ENCODE data around the gene CSNK1A1.

Gene CSNK1A1

GRCh38 chr5:149447373-149448367 is 103.6 kb downstream of the CSNK1A1 start:
- TF ChIP-seq REST (IDR thresholded peaks at IDR 0.05; ENCODE audit: low read depth), result no peak
- no peak for TF ChIP-seq FOXM1 (IDR thresholded peaks at IDR 0.05; ENCODE audit: borderline replicate concordance, low read depth)
- TF ChIP-seq USF1 (IDR thresholded peaks at IDR 0.05), result peak; percentile 78
- TF ChIP-seq EP300 (IDR thresholded peaks at IDR 0.05; ENCODE audit: borderline replicate concordance), result no peak

GRCh38 chr5:149445739-149446369 is 105.4 kb downstream of the CSNK1A1 start:
- peak; percentile 67; the same call in 1 of the 2 replicates for TF ChIP-seq YY1 (IDR thresholded peaks at IDR 0.05; ENCODE audit: low read depth)
- peak; percentile 84 for TF ChIP-seq EP300 (IDR thresholded peaks at IDR 0.05; ENCODE audit: borderline replicate concordance)
- peak; percentile 72; the same call in 1 of the 2 replicates for TF ChIP-seq NFIC (IDR thresholded peaks at IDR 0.05)
- peak; percentile 72 for TF ChIP-seq TEAD4 (IDR thresholded peaks at IDR 0.05)
- no peak for TF ChIP-seq ZBTB7A (IDR thresholded peaks at IDR 0.05; ENCODE audit: low read depth)
- no peak for TF ChIP-seq REST (IDR thresholded peaks at IDR 0.05; ENCODE audit: low read depth)
- peak; percentile 62 for TF ChIP-seq MAX (IDR thresholded peaks at IDR 0.05)
- peak; percentile 83 for TF ChIP-seq TCF12 (IDR thresholded peaks at IDR 0.05; ENCODE audit: low read depth)
- TF ChIP-seq EGR1 (IDR thresholded peaks at IDR 0.05), result no peak
- no peak for TF ChIP-seq RAD21 (IDR thresholded peaks at IDR 0.05; ENCODE audit: low read depth)

GRCh38 chr5:149445343-149445738 is 105.9 kb downstream of the CSNK1A1 start:
- TF ChIP-seq CREB1 (IDR thresholded peaks at IDR 0.05; ENCODE audit: low read depth), result no peak
- no peak for TF ChIP-seq TEAD4 (IDR thresholded peaks at IDR 0.05)
- TF ChIP-seq CEBPB (IDR thresholded peaks at IDR 0.05), result no peak
- no peak for TF ChIP-seq ZBTB7A (IDR thresholded peaks at IDR 0.05; ENCODE audit: low read depth)
- no peak for TF ChIP-seq NFIC (IDR thresholded peaks at IDR 0.05)
- TF ChIP-seq REST (IDR thresholded peaks at IDR 0.05; ENCODE audit: low read depth), result no peak
- no peak for TF ChIP-seq YY1 (IDR thresholded peaks at IDR 0.05; ENCODE audit: low read depth)
- no peak for TF ChIP-seq TCF12 (IDR thresholded peaks at IDR 0.05; ENCODE audit: low read depth)
- no peak for TF ChIP-seq EGR1 (IDR thresholded peaks at IDR 0.05)

GRCh38 chr5:149443210-149443609 is 108.0 kb downstream of the CSNK1A1 start:
- TF ChIP-seq NFIC (IDR thresholded peaks at IDR 0.05) (no peak), TEAD4 (IDR thresholded peaks at IDR 0.05) (no peak), REST (IDR thresholded peaks at IDR 0.05; ENCODE audit: low read depth) (no peak), TAF1 (IDR thresholded peaks at IDR 0.05; ENCODE audit: low read depth) (no peak), CEBPB (IDR thresholded peaks at IDR 0.05) (no peak), RAD21 (IDR thresholded peaks at IDR 0.05; ENCODE audit: low read depth) (no peak), USF1 (IDR thresholded peaks at IDR 0.05) (no peak), TCF12 (IDR thresholded peaks at IDR 0.05; ENCODE audit: low read depth) (no peak), EGR1 (IDR thresholded peaks at IDR 0.05) (no peak), FOXM1 (IDR thresholded peaks at IDR 0.05; ENCODE audit: borderline replicate concordance, low read depth) (no peak), ZBTB7A (IDR thresholded peaks at IDR 0.05; ENCODE audit: low read depth) (no peak), EP300 (IDR thresholded peaks at IDR 0.05; ENCODE audit: borderline replicate concordance) (no peak), YY1 (IDR thresholded peaks at IDR 0.05; ENCODE audit: low read depth) (no peak), CREB1 (IDR thresholded peaks at IDR 0.05; ENCODE audit: low read depth) (no peak)

All from Ishikawa (cell line).